Esophagus squamous epithelium (tissue), 5 donors: ENCODE data around the gene SSH3. TPM values are rescaled to one million over a fixed set of nuclear protein-coding genes. Genes with fewer than 3 reads are reported as not detected.

ENCODE experiments used
- DNase-seq: peaks from one replicate; lab custom pipeline; 2025; lab: John Stamatoyannopoulos, UW
- H3K27ac ChIP-seq, 4 donors: fragments of 200-600 bp; sonication (generic); one replicate each; pipeline ENCODE4 v1.5.1; 2016 to 2019; ENCODE audit warnings: mild to moderate bottlenecking in 1 of 4
- H3K27me3 ChIP-seq, 4 donors: fragments of 200-600 bp; sonication (generic); 1 replicate in 3 of 4; 2 replicates in 1 of 4; pipeline versions ENCODE4 v1.5.1 to v1.6.0; 2017 to 2021; ENCODE audit warnings: antibody characterized with exemption in 1 of 4
- H3K36me3 ChIP-seq, 3 donors: fragments of 200-600 bp; sonication (generic); one replicate each; pipeline ENCODE4 v1.5.1; 2016 to 2019
- H3K4me1 ChIP-seq, 3 donors: fragments of 200-600 bp; sonication (generic); one replicate each; pipeline ENCODE4 v1.5.1; 2017 to 2019
- H3K4me3 ChIP-seq, 4 donors: fragments of 200-600 bp; sonication (generic); 1 replicate in 3 of 4; 2 replicates in 1 of 4; pipeline ENCODE4 v1.5.1; 2016 to 2019; ENCODE audit warnings: mild to moderate bottlenecking in 2 of 4, moderate library complexity in 1 of 4
- H3K9me3 ChIP-seq, 3 donors: fragments of 200-600 bp; sonication (generic); one replicate each; pipeline ENCODE4 v1.5.1; 2016 to 2019
- CTCF ChIP-seq, 6 experiments: fragments of 450-650 bp in 4 of 6; fragments of 200-600 bp in 2 of 6; sonication (generic) in 2 of 6; IDR thresholded peaks; one replicate each; pipeline ENCODE4 v1.5.1; 2016 to 2019; ENCODE audit warnings: antibody characterized with exemption in 6 of 6, mild to moderate bottlenecking in 4 of 6, moderate library complexity in 4 of 6
- POLR2A ChIP-seq, 4 donors: fragments of 450-650 bp; IDR thresholded peaks; one replicate each; pipeline ENCODE4 v1.6.1; 2017; ENCODE audit warnings: antibody characterized with exemption in 4 of 4, mild to moderate bottlenecking in 4 of 4, moderate library complexity in 3 of 4
- WGBS, 2 donors: methylation state at CpG; one replicate each; pipeline ENCODE4 v1.1.5; 2018; 5-methylcytosine and 5-hydroxymethylcytosine counted together
- intact Hi-C: fragments of 100-400 bp; cut with DNase I; formaldehyde crosslinking; loops from one replicate; pipeline ENCODE4 v1.15.0; 2022
- total RNA-seq, 4 donors: library from RNA; depleted of rRNA; stranded (reverse); fragments of >200 nt; gene quantifications; one replicate each; pipeline ENCODE4 v1.1.0, GENCODE V29; 2016
- donor health status: DM: yes; HTN: yes; CAD: no.

Gene SSH3
- total RNA-seq, 4 donors from 2014 or later: 51.4 to 78.4 (median 64.8) TPM

DNA sequence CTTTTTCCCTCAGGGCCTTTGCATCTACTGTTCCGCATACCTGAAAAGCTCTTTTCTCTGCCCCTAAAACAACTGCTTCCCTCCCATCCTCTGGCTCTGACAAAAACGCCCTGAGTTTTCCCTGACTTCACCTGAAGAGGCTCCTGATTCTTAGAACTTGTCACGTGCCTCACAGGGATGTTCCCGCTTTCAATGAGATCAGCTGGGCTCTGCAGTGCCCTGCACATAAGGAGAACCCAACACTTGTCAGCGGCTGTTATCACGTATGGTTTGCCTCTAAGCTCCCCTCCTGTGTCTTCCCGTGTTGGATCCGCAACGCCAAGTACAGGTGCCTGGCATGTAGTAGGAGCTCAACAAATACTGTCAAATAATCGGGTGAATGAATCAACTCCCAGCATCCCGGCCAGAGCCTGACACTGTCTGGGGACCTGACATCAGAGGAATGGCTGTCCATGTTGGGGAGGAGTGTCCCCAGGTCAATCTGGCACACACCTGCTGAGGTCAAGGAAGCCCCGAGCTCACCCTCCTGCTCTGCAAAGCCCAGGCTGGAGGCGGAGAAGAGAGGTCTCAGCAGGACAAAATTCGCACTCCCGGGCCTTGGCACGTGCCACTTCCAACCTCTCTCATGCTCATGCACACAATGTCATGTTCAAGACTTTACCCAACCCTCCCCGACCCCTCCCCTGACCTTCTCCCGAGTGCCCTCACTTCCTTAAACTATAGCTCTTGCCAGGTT is 41.2 kb upstream of the SSH3 start:
- Histone ChIP-seq H3K27ac (peak overlapping the region; percentile 81 to 97 (median 89)), H3K9me3 (no peaks in the 10 kb centered on the region), H3K36me3 (peaks cover 0 to 6% (median 0%) of the 10 kb centered on the region in 3 donors), H3K4me1 (peaks cover 40 to 70% (median 53%) of the 10 kb centered on the region in 3 donors), H3K27me3 (no peaks in the 10 kb centered on the region), H3K4me3 (peak overlapping the region in 2 of 4 donors; percentile 30 to 60)
- intact Hi-C loops: no loop called here
- DNase-seq: no peak
- WGBS, 2 donors: 33% methylated on average over 8 to 17 of the region's 18 CpGs
- TF ChIP-seq CTCF (IDR thresholded peaks at IDR 0.05): peak in 1 of 6 experiments; percentile 5
- no peak for TF ChIP-seq POLR2A (IDR thresholded peaks at IDR 0.05)

GRCh38 chr11:67262731-67263675 is 40.3 kb upstream of the SSH3 start:
- intact Hi-C loops: no loop called here
- Histone ChIP-seq H3K4me1 (peaks cover 49 to 76% (median 60%) of the 10 kb centered on the region in 3 donors), H3K36me3 (peaks cover 0 to 3% (median 0%) of the 10 kb centered on the region in 3 donors), H3K9me3 (no peaks in the 10 kb centered on the region), H3K4me3 (peak overlapping the region in 1 of 4 donors; percentile 34), H3K27ac (peak overlapping the region; percentile 81 to 97 (median 89)), H3K27me3 (no peaks in the 10 kb centered on the region)
- 22 to 28% methylated on average over 20 to 21 of the region's 22 CpGs for WGBS, 2 donors
- no peak for DNase-seq
- TF ChIP-seq CTCF (IDR thresholded peaks at IDR 0.05): peak; percentile 75 to 92 (median 89)
- no peak for TF ChIP-seq POLR2A (IDR thresholded peaks at IDR 0.05)

- TF ChIP-seq POLR2A (IDR thresholded peaks at IDR 0.05): no peak
- no peak for TF ChIP-seq CTCF (IDR thresholded peaks at IDR 0.05)
Observed at GRCh38 chr11:67264260-67264659, 39.1 kb upstream of the SSH3 start.

DNA sequence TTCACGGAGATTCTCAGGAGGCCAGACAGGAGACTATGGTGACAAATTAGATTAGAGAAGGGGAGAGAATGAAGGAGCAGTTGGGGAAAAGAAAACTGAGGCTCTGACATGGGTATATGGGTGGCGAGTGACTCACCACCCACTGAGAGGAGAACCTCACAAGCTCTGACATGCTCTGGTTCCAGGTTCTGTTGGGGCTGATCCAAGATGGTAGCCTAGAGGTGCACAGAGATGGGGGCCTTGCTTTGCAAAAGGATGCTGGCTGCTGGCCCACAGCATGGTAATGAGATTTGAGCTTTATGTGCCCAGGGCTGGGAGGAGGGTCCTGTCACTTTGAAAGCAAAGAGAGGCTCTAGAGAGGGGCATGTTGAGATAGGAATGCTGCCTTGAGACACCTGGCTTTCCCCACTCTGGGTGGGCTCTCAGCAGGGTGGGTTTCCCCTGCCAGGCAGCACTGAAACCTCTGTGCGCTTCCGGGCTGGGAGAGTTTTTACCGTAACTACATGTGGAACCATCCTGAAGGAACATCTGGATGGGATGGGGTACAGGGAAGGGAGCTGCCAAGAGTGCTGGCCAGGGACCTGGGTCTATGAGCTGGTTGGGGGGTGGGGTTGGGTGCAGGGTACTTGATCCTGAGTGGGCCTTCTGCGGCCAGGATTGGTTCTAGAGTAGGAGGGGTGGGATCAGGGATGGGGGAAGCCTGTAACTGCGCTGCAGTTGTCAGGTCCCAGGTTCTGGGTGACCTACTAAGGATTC is 38.3 kb upstream of the SSH3 start:
- TF ChIP-seq CTCF (IDR thresholded peaks at IDR 0.05): no peak
- TF ChIP-seq POLR2A (IDR thresholded peaks at IDR 0.05): no peak
- intact Hi-C loops: loop anchor here (5.0 kb wide), 1 partner anchor 52 kb away; no protein-coding TSS in a partner anchor
- Histone ChIP-seq H3K4me3 (no peak overlapping the region), H3K9me3 (no peaks in the 10 kb centered on the region), H3K27ac (peak overlapping the region; percentile 88 to 97 (median 93)), H3K27me3 (no peaks in the 10 kb centered on the region), H3K4me1 (peaks cover 70 to 90% (median 80%) of the 10 kb centered on the region in 3 donors), H3K36me3 (peaks cover 8 to 20% (median 15%) of the 10 kb centered on the region in 3 donors)
- WGBS, 2 donors: 65 to 69% methylated on average over 2 to 7 of the region's 7 CpGs
- no peak for DNase-seq

More at GRCh38 chr11:67264260-67264659, 39.1 kb upstream of the SSH3 start:
- intact Hi-C loops: no loop called here
- H3K27me3 ChIP-seq: no peaks in the 10 kb centered on the region
- WGBS, 2 donors: 90 to 94% methylated on average over 5 of the region's 5 CpGs
- no peaks in the 10 kb centered on the region for H3K9me3 ChIP-seq
- H3K36me3 ChIP-seq: peaks cover 8 to 15% (median 12%) of the 10 kb centered on the region in 3 donors
- H3K27ac ChIP-seq: peak overlapping the region; percentile 81 to 97 (median 89)
- H3K4me1 ChIP-seq: peaks cover 62 to 82% (median 72%) of the 10 kb centered on the region in 3 donors
- H3K4me3 ChIP-seq: no peak overlapping the region
- DNase-seq: no peak
